DMS 273 (cell line): Measurements from ENCODE around the gene NOC2L.

Source experiments
- DNase-seq: peaks from one replicate; lab custom pipeline; 2025; ENCODE audit not compliant: unreplicated experiment; lab: John Stamatoyannopoulos, UW

Gene NOC2L

DNA sequence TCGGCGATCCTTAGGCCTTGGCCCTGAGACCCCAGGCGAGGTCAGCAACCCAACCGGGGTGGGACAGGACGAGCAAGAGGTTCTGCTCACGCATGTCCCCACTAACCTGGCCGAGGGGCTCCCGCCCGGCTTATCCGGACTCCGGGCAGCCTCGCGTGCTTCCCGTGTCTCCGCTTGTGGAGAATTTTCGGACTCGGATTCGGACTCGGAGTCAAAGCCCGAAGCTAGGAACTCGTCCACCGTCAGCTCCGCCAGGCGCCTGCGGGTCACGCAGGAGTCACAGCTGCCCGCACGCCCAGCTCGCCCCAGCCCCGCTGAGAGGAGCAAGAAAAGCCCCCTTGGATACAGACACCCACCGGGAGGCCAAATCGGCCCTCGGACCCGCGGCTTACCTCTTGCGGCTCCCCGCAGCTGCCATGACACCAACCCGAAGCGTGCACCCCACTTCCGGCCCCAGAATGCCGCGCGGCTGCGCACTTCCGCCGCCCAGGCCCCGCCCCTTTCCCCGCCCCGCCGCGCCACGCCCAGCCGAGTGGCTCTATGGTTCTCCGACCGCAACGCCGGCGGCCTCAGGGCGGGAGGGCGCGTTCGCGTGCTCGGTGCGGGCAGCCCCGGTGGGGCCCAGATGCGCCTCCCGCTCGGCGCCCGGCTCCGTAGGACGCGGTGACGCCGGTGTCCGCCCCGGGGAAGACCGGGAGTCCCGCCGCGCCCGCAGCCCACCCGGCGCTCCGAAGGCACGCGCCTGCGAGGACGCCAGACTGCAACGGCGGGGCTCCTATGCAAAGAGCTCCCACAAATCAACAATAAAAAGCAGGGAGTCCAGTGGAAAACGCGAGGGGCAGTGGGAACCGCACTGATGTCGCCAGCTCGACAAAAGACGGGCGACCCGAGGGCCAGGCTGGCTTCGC, at the start of gene NOC2L:
Gene NOC2L (minus strand): TSS at position 434 of the 908 bp plus-strand sequence. CDS start 16 bp downstream, at position 418.
- DNase-seq = peak; percentile 95

DNA sequence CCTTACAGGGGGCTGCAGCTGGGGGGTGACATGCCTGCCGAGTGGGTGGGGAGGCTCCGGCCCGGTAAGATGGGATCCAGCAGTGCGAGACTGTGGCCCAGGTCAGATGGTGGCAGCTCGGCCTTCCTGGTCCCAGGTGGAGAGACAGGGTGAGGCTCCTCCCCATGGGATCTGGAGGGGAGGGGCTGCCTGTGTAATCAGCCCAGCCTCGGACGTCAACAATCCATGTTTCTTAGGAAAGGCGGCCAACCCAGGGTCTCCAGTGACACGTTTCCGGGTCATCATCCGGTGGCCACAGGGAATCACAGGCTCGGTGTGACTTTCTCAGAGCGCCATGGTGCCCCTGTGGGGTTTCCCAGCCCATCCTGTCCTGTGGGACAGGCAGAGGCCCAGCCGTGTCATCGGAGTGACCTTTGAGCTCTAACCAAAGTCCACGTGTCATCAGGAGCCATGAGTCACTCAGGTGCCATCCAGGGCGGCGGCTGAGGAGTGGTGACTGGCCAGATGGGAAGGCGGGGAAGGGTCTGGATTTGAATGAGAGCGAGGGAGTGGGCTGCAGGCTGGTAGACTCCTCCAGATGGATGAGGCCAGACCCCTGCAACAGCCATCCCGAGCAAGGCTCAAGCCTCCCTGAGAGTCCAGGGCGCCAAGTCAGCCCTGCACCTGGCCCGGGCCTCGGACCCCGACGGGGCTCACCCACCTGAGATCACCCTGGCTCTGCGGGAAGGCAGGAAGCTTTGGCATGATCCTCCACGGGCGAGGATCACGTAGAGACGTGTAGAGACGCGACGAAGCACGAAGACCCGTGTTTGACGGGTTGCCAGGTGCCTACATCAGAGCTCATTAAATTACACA, 47.5 kb upstream of the NOC2L start:
- DNase-seq = no peak

DNA sequence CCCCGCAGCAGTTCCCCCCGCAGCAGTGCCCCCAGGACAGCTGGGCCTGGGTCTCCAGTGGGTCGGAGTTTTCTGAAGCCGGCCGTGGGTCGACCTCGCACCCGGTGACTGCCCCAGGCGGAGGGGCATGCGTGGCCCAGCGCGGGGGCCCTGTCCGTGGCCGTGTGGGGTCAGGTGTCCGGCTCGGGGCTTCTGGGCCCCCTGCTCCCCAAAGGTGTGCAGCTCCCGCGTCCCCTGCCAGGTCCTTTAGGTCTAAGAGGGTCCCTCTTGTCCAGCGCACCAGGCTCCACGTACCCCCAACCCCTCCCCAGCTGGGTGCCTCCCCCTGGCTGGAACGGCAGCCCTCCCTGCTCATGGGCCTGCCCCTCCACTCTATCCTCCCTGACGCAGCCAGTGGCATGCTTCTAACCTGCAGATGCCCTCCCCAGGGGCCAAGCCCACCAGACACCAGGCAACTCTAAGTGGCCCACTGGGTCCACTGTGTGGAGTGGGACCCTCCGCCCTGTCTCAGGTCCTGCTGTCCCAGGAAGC, 46.8 kb upstream of the NOC2L start:
- no peak for DNase-seq

DNA sequence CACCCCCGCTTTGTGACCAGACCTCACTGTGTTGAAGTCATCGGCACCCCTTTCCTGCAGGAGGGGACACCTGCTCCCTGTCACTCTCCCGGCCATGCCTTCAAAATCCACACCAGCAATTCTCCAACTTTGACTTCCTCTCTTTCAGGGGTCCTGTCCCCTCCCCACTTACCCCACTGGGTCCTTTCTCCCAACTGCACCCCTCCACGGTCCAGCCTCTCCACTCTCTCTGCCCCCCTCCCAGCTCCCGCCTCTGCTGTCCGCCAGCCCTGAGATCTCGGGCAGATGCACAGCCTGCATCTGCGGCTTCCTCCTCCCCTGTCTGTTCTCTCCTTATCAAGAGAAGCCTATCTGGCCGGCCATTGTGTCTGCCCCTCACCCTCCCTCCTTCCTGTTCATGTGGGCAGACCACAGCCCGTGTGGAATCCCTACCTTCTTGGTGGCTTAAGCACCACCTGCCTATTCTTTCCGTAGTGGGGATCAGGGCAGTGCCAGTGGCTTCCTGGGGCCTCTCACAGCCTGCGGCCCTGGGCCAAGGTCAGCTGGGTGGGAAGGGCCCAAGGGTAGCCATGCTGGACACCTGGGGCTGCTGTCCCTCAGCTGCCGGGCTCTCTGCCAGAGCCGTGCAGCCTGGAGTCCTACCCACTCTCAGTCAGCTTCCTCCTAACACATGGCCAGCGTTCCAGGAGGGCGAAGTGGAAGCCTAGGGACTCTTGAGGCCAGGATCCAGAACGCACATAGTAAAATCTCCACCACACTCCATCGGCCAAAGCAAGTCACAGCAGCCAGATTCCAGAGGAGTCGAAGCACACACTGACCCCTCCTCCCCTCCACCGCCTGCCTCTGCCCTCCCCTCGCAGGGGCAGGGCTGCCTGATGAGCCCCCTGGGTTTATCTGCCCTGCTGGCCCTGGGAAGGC, 46.0 kb upstream of the NOC2L start:
- DNase-seq = peak; percentile 68

DNA sequence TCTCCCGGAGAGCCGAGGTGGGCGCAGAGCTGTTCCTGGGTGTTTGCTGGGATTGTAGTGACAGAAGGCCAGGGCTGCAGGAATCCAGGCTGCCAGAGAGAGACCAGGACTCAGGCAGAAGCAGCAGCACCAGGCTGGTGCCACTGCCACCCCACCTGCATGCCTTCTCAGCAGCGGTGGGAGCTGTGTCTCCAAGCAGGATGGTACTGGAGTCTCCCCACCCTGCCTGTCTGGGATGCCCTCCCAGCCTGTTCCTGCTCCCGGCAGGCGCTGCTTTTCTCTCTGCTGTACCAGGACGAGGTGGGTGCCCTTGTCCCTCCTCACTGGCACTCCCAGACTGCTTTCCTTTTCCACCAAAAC, 45.3 kb upstream of the NOC2L start:
- DNase-seq = peak; percentile 62

DNA sequence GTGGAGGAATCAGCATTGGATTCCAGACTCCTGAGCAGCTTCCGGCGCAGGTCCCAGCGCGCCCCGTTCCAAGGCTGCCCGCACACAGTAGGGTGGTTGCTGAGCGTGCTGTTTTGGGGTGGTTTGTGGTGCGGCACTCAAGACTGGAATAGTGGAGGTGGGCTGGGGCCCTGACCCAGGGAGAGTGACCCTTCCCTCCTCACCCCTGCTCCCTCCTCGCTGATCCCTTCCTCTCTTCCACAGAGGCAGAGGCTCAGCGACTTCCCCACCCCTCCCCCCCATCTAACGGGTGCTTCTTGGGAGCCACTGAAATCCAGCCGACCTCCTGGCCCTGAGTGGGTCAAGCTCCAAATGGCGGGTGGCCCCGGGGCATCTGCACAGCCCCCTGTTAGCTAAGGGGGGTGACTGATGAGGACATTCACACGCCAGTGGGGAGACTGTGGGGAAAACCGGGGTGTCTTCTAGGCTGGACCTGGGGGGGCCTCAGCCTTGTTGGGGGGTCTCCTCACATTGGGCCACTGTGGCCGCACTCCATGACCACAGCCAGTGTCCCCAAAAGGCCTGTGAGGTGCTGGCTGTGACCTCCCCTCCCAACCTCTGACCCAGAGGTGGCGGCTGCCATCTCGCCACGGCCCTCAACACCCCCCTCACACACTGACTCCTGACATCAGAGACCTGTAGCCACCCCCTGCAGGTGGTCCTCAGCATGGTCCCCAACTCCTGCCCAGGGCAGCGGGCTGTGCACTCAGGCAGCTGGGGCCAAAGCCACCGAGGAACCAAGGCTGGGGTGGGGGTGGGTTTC, 44.8 kb upstream of the NOC2L start:
- no peak for DNase-seq

DNA sequence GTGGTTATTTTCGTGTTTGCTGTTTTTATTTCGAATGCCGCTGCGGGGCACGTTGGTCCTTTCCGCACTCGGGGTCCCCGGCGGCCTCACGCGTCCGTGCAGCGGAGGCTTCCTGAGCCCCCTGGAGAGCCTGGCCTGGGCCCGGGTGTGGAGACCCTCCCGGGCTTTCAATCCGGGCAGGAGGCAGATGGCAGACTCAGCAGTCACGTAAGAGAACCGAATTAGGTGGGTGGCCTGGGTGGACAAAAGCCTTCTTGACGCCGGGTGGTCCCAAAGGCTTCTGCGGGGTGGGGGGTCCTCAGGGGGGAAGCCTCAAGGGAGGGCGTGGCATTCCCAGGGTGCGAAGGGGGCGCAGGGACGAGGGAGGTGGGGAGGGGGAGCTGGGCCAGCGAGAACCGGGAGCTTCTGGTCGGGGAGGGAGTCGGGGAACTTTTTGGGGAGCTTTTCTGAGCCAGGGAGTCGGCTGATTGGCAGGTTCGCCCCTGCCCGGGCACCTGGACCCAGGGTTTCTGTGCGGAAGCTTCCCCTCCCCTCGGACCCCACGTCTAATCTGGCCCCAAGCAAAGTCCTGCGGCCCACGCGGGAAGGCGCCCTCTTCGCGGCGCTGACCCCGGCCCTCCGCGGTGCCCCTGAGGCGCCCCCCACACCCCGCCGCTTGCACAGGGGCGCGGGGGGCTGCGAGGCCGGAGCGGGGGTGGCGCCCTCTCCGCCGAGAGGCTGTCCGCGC, 42.2 kb upstream of the NOC2L start:
- DNase-seq = peak; percentile 85

DNA sequence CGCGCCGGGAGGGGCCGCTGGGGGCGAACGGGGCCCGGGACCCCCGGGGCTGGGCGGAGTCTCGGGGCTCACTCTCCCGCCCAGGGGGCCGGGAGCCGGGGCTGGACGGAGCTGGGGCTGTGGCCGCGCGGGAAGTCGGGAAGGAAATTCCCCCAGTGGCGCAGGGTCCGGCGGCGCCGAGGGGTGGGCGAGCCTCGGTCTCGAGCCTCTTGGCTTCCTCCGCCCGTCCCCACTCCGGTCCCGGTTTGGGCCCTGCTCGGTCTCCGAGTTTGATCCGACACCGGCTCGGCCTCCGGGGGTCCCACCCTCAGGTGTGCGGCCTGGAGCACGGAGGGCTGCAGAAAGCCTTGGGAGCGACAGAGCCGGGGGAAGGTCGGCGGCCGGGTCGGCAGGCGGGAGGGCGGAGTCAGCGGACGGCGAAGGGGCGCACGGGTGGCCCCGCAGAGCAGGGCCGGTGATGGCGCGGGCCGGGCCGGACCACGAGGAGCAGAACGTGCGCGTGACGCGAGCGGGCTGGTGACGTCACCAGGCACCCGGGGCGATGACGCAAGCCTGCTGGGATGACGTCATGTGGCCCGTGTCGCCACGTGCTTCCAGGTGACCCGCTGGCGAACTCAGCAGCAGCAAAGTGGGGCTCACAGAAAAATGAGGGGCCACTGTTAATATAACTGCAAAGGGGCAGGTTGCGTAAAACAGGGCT, 41.5 kb upstream of the NOC2L start:
- DNase-seq = peak; percentile 94

DNA sequence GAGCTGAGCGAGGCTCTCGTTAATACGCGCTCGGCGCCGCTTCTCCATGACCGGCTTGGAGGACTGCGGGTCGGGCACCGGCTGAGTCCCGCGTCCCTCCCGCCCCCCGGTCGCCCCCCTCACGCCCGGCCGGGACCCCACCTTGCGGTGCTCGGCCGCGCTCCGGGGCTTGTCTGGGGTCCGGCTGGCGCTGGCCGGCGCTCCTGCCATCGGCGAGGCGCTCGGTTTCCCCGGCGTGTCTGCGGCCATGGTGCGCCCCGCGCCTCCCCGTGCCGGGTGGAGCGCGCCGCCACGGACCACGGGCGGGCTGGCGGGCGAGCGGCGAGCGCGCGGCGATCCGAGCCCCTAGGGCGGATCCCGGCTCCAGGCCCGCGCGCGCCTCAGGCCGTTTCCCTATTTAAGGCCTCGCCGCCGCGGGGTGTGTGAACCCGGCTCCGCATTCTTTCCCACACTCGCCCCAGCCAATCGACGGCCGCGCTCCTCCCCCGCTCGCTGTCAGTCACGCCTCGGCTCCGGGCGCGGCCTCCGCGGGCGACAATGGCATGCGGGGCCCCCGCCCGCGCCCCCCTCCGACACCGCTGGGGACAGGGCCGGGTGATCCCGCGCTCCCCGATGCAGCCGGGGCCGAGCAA, 40.8 kb upstream of the NOC2L start, which contains the start of gene HES4:
Gene HES4 (minus strand): TSS at position 373 of the 632 bp plus-strand sequence. CDS start 124 bp downstream, at position 249.
- DNase-seq = peak; percentile 96

DNA sequence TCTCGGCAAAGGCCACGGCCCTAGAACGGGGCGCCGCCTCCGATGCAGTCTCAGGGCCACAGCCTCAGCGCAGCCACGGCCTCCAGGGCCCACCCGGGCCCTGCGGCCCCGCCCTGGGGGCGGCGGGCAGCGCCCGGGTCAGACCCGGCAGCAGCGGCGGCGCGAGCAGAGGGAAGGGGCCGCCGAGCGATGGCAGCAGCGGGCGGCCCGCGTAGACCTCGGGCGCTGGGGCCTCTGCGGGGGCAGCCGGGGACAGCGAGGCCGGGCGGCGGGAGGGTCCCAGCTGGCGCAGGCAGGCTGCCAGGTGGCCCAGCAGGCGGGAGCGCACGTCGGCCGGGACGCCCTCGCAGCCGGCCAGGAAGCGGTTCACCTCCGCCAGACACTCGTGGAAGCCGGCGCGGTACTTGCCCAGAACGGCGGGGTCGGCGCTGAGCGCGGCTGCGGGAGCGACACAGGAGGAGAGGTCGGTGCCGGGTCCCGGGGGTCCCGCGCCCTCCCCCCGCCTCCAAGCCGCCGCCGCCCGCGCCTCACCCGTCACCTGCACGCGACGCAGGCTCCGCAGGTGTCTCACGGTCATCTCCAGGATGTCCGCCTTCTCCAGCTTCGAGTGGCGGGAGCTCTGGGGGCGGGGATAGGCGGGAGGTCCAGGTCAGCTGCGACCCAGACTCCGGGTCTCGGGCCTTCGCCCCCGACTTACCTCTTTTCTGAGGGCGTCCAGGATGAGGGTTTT, 40.1 kb upstream of the NOC2L start:
- DNase-seq = peak; percentile 92

DNA sequence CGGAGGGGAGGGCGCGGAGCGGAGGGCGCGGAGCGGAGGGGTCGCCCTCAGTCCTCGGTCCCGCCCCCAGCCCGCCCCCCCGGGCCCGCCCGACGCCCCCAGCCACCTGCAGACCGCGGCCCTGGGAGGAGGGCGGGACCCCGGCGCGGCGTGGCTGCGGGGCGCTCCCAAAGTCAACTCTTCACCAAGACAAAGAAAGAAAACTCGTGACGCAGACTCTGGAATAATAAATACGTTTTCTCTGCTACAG, 39.6 kb upstream of the NOC2L start:
- DNase-seq = no peak

DNA sequence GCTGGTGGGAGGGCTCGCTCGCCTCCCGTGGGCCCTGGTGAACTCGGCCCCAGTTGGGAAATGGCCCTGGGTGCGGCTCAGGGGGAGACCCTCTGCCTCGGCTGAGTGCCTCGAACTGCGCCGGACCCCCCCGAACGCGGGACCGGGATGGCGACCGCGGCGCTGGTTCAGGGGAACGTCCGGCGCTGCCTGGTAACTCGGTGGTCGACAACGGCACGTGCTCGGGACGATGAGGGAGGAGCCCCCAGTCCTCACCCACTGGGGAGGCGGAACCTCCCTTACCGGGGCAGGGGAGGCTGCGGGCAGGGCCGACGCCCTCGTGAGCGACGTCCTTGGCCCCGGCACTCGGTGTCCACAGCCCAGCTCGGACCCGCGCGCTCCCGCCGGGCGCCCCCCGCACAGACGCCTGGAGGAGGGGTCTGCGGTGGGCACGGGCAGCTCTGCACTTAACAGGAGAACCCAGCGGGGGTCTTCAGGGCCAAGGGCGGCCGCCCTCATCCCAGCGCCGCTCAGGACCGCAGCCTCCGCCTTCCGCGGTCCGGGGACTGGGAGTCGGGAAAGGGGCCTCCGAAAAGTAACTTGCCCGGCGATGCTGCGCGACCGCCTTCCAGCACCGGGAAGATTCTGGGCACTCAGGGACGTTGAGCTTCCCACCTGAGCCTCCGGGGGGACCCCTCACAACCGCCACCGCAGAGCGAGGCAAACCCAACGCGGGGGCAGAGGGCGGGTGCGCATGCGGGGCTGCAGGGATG, 39.1 kb upstream of the NOC2L start:
- peak; percentile 78 for DNase-seq

DNA sequence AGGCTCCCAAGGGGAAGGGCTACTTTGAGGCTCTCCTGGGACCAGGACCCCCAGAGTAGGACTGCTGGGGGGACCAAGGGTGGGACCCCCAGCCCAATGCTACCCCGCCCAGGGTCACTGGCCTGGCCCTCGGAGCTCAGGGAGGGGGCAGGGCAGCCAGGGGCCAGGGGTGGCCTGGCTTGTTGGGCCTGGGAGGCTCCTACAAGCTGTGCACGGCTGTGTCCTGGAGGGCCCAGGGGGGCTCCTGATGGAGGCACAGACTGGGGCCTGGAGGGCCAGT, 38.6 kb upstream of the NOC2L start:
- DNase-seq = no peak

DNA sequence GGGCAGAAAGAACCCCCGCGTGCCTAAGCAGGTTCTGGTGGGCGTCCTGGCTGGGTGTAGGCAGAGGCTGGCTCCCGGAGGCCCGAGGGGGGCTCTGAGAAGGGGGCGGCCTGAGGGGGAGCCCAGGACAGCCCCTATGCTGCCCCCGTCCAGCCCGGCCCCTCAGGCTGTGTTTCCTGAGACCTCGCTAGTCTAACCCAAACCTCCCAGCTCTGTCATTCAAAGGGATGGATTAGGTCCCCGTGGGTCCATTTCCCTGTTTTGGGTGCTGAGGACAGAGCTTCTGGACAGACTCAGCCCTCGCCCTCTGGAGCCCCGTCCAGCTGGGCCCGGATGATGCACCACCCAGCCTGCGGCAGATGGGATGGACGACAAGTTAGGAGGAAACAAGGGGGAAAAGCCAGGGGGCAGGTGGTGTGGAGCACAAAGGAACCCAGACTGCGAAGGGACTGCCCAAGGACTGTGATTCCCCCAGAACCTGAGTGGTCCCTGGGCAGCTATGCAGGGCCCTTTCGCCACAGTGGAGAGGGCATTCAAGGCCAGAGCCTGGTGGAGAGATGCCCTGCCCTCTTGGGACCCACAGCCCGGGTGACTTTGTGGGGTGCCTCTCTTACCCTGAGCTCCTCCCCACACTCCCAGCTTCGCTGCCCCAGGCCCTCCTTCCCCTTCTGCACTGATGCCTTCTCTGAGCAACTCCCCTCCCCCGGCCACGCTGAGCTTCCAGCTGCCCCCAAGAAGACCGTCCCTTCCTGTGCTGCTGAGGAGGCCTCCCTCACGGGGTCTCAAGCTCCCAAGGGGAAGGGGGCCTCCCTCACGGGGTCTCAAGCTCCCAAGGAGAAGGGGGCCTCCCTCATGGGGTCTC, 38.0 kb upstream of the NOC2L start:
- peak; percentile 65 for DNase-seq

DNA sequence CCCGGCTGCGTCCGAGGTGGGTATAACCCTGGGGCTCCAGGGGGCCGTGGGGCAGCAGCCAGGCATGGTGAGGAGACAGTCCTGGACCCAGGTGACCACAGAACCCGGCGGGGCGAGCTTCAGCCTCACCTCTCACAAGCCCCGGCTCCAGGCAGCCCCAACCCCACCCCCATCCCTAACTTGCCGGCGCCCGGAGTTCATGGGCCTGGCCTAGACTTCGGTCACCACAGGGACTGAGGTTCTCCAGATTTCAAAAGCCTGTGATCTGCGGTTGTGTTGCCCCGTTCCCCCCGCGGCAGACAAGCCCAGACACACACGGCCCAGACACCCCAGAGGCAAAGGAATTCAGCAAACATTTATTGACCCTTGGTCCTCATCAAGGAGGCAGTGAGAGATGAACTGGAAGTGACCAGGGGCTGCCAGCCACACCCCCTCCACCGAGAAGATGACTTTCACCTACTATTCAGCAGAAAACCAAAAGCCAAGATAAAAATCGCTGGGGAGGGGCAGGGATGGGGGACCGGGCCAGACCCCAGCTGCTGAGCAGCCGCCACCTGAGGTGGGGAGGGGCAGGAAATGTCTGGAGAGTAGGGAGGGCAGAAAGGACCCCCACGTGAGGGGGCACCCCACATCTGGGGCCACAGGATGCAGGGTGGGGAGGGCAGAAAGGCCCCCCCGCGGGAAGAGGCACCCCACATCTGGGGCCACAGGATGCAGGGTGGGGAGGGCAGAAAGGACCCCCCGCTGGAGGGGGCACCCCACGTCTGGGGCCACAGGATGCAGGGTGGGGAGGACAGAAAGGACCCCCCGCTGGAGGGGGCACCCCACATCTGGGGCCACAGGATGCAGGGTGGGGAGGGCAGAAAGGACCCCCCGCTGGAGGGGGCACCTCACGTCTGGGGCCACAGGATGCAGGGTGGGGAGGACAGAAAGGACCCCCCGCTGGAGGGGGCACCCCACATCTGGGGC, 36.9 kb upstream of the NOC2L start:
- no peak for DNase-seq
